OCI-LY1 (cell line): ENCODE measurements around the gene FANCD2.

Source experiments
- EZH2 ChIP-seq: fragments of 200-600 bp; sonication (generic), shearing (Covaris generic); IDR thresholded peaks from 2 replicates; pipeline ENCODE4 v1.8.0; 2017; ENCODE audit warnings: borderline replicate concordance, mixed run types, mild to moderate bottlenecking, antibody characterized with exemption, low read length, moderate library complexity, mixed read lengths
- TF ChIP-seq, protein P1 (sequence below): fragments of 200-600 bp; sonication (generic), shearing (Covaris generic); IDR thresholded peaks from 2 replicates; pipeline ENCODE4 v1.5.1; 2017; ENCODE audit warnings: mild to moderate bottlenecking, antibody characterized with exemption, low read length, moderate library complexity, mixed read lengths

DNA sequence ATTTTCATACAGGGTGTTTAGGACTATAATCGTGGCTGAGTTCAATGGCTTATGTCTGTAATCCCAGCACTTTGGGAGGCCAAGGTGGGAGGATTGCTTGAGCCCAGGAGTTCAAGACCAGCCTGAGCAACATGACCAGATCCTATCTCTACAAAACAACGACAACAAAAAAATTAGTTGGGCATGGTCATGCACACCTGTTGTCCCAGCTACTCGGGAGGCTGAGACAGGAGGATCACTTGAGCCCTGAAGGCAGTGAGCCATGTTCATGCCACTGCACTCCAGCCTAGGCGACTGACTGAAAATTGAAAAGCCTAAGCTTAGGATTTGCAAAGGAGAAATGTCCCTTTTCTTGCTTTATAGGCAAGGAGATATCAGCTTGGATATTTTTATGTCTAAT lies 90.7 kb downstream of the FANCD2 start:
- TF ChIP-seq, protein P1, sequence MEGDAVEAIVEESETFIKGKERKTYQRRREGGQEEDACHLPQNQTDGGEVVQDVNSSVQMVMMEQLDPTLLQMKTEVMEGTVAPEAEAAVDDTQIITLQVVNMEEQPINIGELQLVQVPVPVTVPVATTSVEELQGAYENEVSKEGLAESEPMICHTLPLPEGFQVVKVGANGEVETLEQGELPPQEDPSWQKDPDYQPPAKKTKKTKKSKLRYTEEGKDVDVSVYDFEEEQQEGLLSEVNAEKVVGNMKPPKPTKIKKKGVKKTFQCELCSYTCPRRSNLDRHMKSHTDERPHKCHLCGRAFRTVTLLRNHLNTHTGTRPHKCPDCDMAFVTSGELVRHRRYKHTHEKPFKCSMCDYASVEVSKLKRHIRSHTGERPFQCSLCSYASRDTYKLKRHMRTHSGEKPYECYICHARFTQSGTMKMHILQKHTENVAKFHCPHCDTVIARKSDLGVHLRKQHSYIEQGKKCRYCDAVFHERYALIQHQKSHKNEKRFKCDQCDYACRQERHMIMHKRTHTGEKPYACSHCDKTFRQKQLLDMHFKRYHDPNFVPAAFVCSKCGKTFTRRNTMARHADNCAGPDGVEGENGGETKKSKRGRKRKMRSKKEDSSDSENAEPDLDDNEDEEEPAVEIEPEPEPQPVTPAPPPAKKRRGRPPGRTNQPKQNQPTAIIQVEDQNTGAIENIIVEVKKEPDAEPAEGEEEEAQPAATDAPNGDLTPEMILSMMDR: no peak
- TF ChIP-seq EZH2: no peak
